Activated T-cell treated with anti-CD3 and anti-CD28 coated beads, Interleukin-2, amount 50 U/mL, for 72 hours (primary cell): ENCODE results near the gene ACSL1. TPM values are rescaled to one million over a fixed set of nuclear protein-coding genes. Genes with fewer than 3 reads are reported as not detected.
"Not testable (repeated sequence)": the region's sequence is repeated elsewhere in the genome, so short reads cannot be mapped to it uniquely, and the experiment has no call there.

ENCODE experiments used
- ATAC-seq, 2 donors: fragments of 150-1000 bp; cut with Tn5 transposase; replicated peaks in 1 of 2; 2 replicates each; pipeline ENCODE4 v1.10.0; 2021; ENCODE audit warnings: moderate library complexity in 2 of 2, mild to moderate bottlenecking in 1 of 2
- DNase-seq, 2 donors: peaks; one replicate each; pipeline ENCODE4 v3.0.0; 2021 to 2022; ENCODE audit warnings: mixed read lengths in 1 of 2
- H3K27ac Mint-ChIP-seq: one replicate; pipeline ENCODE4 v1.8.0; 2022; ENCODE audit warnings: mild to moderate bottlenecking, moderate library complexity, mixed read lengths
- H3K27me3 Mint-ChIP-seq: one replicate; pipeline ENCODE4 v1.8.0; 2022; ENCODE audit warnings: low read depth, mixed read lengths
- H3K36me3 Mint-ChIP-seq, 2 donors: one replicate each; pipeline ENCODE4 v1.8.0; 2022; ENCODE audit warnings: mixed read lengths in 2 of 2, mild to moderate bottlenecking in 1 of 2; ENCODE audit not compliant: insufficient read depth in 2 of 2
- H3K4me1 Mint-ChIP-seq: one replicate; pipeline ENCODE4 v1.8.0; 2022; ENCODE audit warnings: low read depth, mixed read lengths
- H3K4me3 Mint-ChIP-seq, 2 donors: one replicate each; pipeline ENCODE4 v1.8.0; 2022; ENCODE audit warnings: mild to moderate bottlenecking in 2 of 2, mixed read lengths in 2 of 2, moderate library complexity in 2 of 2
- H3K9me3 Mint-ChIP-seq, 2 donors: one replicate each; pipeline ENCODE4 v1.8.0; 2022; ENCODE audit warnings: mixed read lengths in 2 of 2
- total RNA-seq, 2 donors: library from RNA; stranded (reverse); gene quantifications; one replicate each; pipeline ENCODE4 v1.2.3, GENCODE V29; 2022

The ACSL1 gene
- total RNA-seq, 2 donors from 2014 or later, result 31.3 to 39.5 TPM

DNA sequence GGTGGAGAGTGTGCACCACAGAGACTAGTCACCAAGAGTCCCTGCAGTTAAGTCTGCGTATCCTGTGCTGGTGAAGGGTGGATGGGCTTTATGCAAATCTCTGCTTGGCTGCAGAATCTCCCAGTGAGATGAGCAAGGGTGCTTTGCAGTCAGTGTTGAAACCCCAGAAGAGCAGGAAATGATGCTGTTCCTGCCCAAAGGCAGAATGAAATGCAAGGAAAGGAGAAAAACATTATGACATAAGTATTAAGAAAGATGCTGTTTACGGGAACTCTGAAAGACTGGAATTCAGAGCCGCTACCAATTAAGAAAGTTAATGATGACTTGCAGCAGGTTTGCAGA is 25.4 kb upstream of the ACSL1 start:
- DNase-seq, result peak; percentile 33 to 49
- Mint-ChIP-seq H3K27ac (no peak overlapping the region), H3K36me3 (no peaks in the 10 kb centered on the region), H3K4me3 (no peak overlapping the region), H3K4me1 (peaks cover 49% of the 10 kb centered on the region), H3K27me3 (peaks cover 12% of the 10 kb centered on the region), H3K9me3 (no peaks in the 10 kb centered on the region)
- ATAC-seq, result peak; percentile 61 to 62

GRCh38 chr4:184850431-184851199 is 24.8 kb upstream of the ACSL1 start:
- ATAC-seq (peak; percentile 46 to 47), DNase-seq (peak in 1 of 2 donors; percentile 19)
- Mint-ChIP-seq H3K27ac (no peak overlapping the region), H3K27me3 (peaks cover 12% of the 10 kb centered on the region), H3K9me3 (no peaks in the 10 kb centered on the region), H3K4me3 (peak overlapping the region in 1 of 2 donors; percentile 29), H3K4me1 (peaks cover 45% of the 10 kb centered on the region), H3K36me3 (no peaks in the 10 kb centered on the region)

DNA sequence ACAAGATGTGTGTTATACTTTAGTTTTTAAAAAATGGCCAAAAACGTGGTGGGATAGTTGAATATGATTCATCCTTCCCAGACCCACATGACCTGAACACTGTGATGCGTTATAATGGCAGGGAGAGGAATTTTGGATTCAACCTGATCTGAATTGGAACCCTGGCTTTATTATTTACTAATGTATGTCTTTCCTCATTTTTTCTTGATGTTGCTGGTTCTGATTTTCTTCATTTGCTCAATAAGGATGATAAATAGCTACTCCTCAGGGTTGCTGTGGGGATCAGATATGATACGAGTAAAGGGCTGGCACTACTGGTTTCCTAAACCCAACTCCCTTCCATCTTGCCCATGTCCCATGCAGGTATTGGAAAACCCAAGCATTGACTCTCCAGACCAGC is 24.2 kb upstream of the ACSL1 start:
- no peaks in the 10 kb centered on the region for H3K9me3 Mint-ChIP-seq

DNA sequence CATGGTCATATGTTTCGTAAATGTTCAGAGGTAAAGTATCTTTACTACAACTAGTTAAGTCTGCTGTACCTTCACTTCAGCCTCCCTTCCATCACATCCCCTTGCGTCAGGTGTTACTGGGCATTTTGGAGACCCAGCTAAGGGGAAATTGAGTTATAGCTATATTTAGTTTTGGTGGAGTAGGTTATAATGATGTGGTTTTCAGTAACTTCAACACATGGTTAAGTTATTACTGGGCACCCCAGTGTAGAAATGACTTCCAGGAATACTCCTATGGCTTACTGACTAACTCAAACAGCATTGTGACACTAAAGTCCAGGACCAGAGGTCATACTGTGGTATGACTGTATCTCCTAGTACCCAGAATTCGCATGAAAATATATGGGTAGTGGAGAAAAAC is 23.4 kb upstream of the ACSL1 start:
- peak; percentile 73 for ATAC-seq
- H3K27ac Mint-ChIP-seq, result peak overlapping the region; percentile 97
- peak overlapping the region in 1 of 2 donors; percentile 53 for H3K4me3 Mint-ChIP-seq

More for the DNA sequence above, 24.2 kb upstream of the ACSL1 start:
- peaks cover 7% of the 10 kb centered on the region for H3K27me3 Mint-ChIP-seq
- no peak for DNase-seq
- peaks cover 39% of the 10 kb centered on the region for H3K4me1 Mint-ChIP-seq
- peak overlapping the region in 1 of 2 donors; percentile 53 for H3K4me3 Mint-ChIP-seq
- H3K27ac Mint-ChIP-seq, result no peak overlapping the region
- H3K36me3 Mint-ChIP-seq, result no peaks in the 10 kb centered on the region
- ATAC-seq, result no peak

DNA sequence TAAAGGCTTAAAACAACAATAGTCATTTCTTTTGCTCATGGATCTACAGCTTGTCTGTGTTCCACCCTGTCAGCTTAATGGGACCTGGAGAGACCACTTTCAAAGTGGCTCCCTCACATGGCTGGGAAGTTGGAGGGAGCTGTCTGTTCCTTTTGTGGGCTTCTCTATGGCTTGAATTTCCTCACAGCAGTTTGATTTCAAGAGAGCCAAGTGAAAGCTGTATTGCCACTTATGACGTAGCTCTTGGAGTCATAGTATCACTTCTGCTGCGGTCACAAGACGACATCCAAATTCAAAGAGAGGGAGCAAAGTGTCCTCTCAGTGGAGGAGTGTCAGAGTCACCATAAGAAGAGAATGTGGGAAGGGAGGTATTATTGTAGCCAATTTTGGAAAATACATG is 22.7 kb upstream of the ACSL1 start:
- ATAC-seq (peak in 1 of 2 donors; percentile 46), DNase-seq (peak in 1 of 2 donors; percentile 29)
- H3K4me1 Mint-ChIP-seq, result peaks cover 36% of the 10 kb centered on the region
- H3K36me3 Mint-ChIP-seq, result no peaks in the 10 kb centered on the region
- no peak overlapping the region for H3K27ac Mint-ChIP-seq
- peaks cover 13% of the 10 kb centered on the region for H3K27me3 Mint-ChIP-seq
- H3K9me3 Mint-ChIP-seq, result no peaks in the 10 kb centered on the region
- H3K4me3 Mint-ChIP-seq, result peak overlapping the region in 1 of 2 donors; percentile 64

More for the DNA sequence above, 23.4 kb upstream of the ACSL1 start:
- DNase-seq, result peak; percentile 27 to 33
- Mint-ChIP-seq H3K27me3 (peaks cover 7% of the 10 kb centered on the region), H3K9me3 (no peaks in the 10 kb centered on the region), H3K4me1 (peaks cover 37% of the 10 kb centered on the region), H3K36me3 (no peaks in the 10 kb centered on the region)

DNA sequence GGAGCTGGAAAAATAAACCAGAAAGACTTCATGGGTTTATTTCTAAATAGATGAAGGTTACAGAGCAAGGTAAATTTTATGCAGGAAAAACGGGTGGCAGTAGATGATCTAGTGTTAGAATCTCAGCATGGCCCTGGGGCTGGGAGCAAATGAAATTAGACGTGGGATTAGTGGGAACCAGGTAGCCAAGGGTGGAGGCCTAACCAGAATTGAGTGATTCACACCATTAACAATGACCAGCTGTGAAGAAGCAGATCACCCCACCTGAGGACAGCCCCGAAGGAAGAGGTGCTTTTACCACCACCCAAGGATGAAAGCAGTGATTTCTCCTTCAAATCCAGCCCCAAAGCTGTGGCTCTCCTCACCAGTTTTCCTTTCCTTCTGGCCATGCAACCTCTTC is 20.8 kb upstream of the ACSL1 start:
- Mint-ChIP-seq H3K27me3 (peaks cover 20% of the 10 kb centered on the region), H3K9me3 (no peaks in the 10 kb centered on the region), H3K27ac (no peak overlapping the region), H3K4me1 (peaks cover 34% of the 10 kb centered on the region), H3K36me3 (no peaks in the 10 kb centered on the region), H3K4me3 (no peak overlapping the region)
- ATAC-seq, result no peak
- DNase-seq, result no peak

- H3K36me3 Mint-ChIP-seq, result no peaks in the 10 kb centered on the region
- no peak for DNase-seq
- peaks cover 20% of the 10 kb centered on the region for H3K27me3 Mint-ChIP-seq
- no peaks in the 10 kb centered on the region for H3K9me3 Mint-ChIP-seq
- no peak overlapping the region for H3K27ac Mint-ChIP-seq
- ATAC-seq, result peak; percentile 18 to 31
- no peak overlapping the region for H3K4me3 Mint-ChIP-seq
- peaks cover 34% of the 10 kb centered on the region for H3K4me1 Mint-ChIP-seq
Observed at GRCh38 chr4:184845367-184846021, 19.7 kb upstream of the ACSL1 start.

DNA sequence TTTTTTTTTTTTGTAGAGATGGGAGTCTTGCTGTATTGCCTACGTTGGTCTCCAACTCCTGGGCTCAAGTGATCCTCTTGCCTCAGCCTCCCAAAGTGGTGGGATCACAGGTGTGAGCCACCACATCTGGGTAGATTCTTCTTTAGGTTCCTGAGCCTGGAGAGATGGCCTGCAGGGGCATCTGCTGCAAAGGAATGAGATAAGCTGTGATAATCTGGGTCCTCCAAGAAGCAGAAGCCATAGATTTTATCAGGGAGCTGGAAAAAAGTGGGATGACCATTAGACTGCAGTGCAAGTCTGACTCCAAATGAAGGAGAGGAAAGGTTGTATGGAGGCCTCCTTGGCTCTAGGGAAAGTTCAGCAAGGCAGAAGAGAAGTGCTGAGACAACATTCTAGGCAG is 19.0 kb upstream of the ACSL1 start:
- no peak for ATAC-seq
- no peaks in the 10 kb centered on the region for H3K36me3 Mint-ChIP-seq
- H3K27me3 Mint-ChIP-seq, result peaks cover 22% of the 10 kb centered on the region
- no peak overlapping the region for H3K27ac Mint-ChIP-seq
- DNase-seq, result no peak
- peaks cover 32% of the 10 kb centered on the region for H3K4me1 Mint-ChIP-seq
- no peaks in the 10 kb centered on the region for H3K9me3 Mint-ChIP-seq
- peak overlapping the region in 1 of 2 donors; percentile 39 for H3K4me3 Mint-ChIP-seq

GRCh38 chr4:184843984-184844554 is 18.3 kb upstream of the ACSL1 start:
- DNase-seq (peak; percentile 24 to 32), ATAC-seq (peak; percentile 71 to 76)
- Mint-ChIP-seq H3K36me3 (no peaks in the 10 kb centered on the region), H3K9me3 (no peaks in the 10 kb centered on the region), H3K4me1 (peaks cover 26% of the 10 kb centered on the region), H3K27ac (no peak overlapping the region), H3K27me3 (peaks cover 26% of the 10 kb centered on the region), H3K4me3 (peak overlapping the region; percentile 11 to 27)

- not testable (repeated sequence) for ATAC-seq, H3K9me3 Mint-ChIP-seq
- peaks cover 18% of the 10 kb centered on the region for H3K27me3 Mint-ChIP-seq
Observed at GRCh38 chr4:184839075-184839399, 13.3 kb upstream of the ACSL1 start.

GRCh38 chr4:184838249-184839074 is 12.7 kb upstream of the ACSL1 start:
- H3K27me3 Mint-ChIP-seq, result peaks cover 12% of the 10 kb centered on the region
- no peaks in the 10 kb centered on the region for H3K9me3 Mint-ChIP-seq
- no peak overlapping the region for H3K27ac Mint-ChIP-seq
- DNase-seq (no peak), ATAC-seq (no peak)
- H3K36me3 Mint-ChIP-seq, result no peaks in the 10 kb centered on the region
- no peak overlapping the region for H3K4me3 Mint-ChIP-seq
- no peaks in the 10 kb centered on the region for H3K4me1 Mint-ChIP-seq

More at GRCh38 chr4:184839075-184839399, 13.3 kb upstream of the ACSL1 start:
- not testable (repeated sequence) for DNase-seq, H3K36me3 Mint-ChIP-seq, H3K4me3 Mint-ChIP-seq, H3K4me1 Mint-ChIP-seq, H3K27ac Mint-ChIP-seq

- Mint-ChIP-seq H3K9me3 (no peaks in the 10 kb centered on the region), H3K4me3 (no peak overlapping the region), H3K27me3 (peaks cover 6% of the 10 kb centered on the region), H3K4me1 (no peaks in the 10 kb centered on the region), H3K27ac (no peak overlapping the region), H3K36me3 (no peaks in the 10 kb centered on the region)
- DNase-seq, result no peak
- ATAC-seq, result peak; percentile 22 to 76
Observed at GRCh38 chr4:184836613-184837012, 10.8 kb upstream of the ACSL1 start.
